K562 (cell line): ENCODE results near the gene MERTK. TPM values are rescaled to one million over a fixed set of nuclear protein-coding genes. Genes with fewer than 3 reads are reported as not detected.

Experiments used
- ATAC-seq: fragments of 200-7000 bp; cut with Tn5 transposase; 3 replicates; pipeline ENCODE4 v1.9.1; 2020; ENCODE audit warnings: moderate library complexity
- BruUV-seq: library from RNA; stranded (reverse); fragments of 400-500 nt; replicated peaks from 2 replicates; lab custom pipeline; 2021; lab: Mats Ljungman, UMichigan
- CTCF ChIA-PET: fragments of 300-600 bp; formaldehyde crosslinking; extraction: SDS; loops from one replicate; lab custom pipeline; 2021; ENCODE audit warnings: low intra/inter-chr PET ratio; lab: Yijun Ruan, JAX
- POLR2A ChIA-PET: fragments of 300-600, 350-650 bp; sonication (Branson Sonifier 250); formaldehyde crosslinking; extraction: SDS; loops from one replicate; lab custom pipeline; 2021; ENCODE audit warnings: antibody characterized with exemption, inconsistent platforms; lab: Yijun Ruan, JAX
- DNase-seq, 4 experiments: peaks; one replicate each; pipeline versions ENCODE4 v3.0.0 to v3.0.0-alpha.2; 2011 to 2018; ENCODE audit warnings: low spot score in 3 of 4, mixed read lengths in 3 of 4; ENCODE audit errors: extremely low read depth in 1 of 4
- FAIRE-seq: peaks from 2 replicates; lab custom pipeline; 2011; peaks lifted over from hg19 to GRCh38; lab: Jason Lieb, UNC
- H2AFZ ChIP-seq: 2 replicates; pipeline ENCODE4 v1.6.0; 2011; ENCODE audit warnings: low read depth, low read length, control low read depth, inconsistent platforms
- H3K27ac ChIP-seq: fragments of 200-600 bp; 3 replicates; pipeline ENCODE4 v1.8.0; 2011; ENCODE audit warnings: low read depth, mild to moderate bottlenecking, control low read depth, inconsistent platforms, low read length, moderate library complexity, mixed read lengths; ENCODE audit errors: extremely low read depth
- H3K27me3 ChIP-seq, 2 experiments: fragments of 300-600 bp in 1 of 2; 2 replicates in 1 of 2; 3 replicates in 1 of 2; pipeline versions ENCODE4 v1.6.0 to v1.8.0; 2011; ENCODE audit warnings: inconsistent platforms in 2 of 2, low read length in 2 of 2, mild to moderate bottlenecking in 1 of 2, mixed read lengths in 1 of 2, moderate library complexity in 1 of 2; ENCODE audit not compliant: control insufficient read depth in 2 of 2, insufficient read depth in 2 of 2
- H3K36me3 ChIP-seq: fragments of 300-600 bp; 3 replicates; pipeline ENCODE4 v1.8.0; 2011; ENCODE audit warnings: mild to moderate bottlenecking, low read length, inconsistent platforms; ENCODE audit not compliant: control insufficient read depth, insufficient read depth
- H3K4me1 ChIP-seq, 2 experiments: fragments of 200-600 bp in 1 of 2; replicated peaks in 1 of 2; 2 replicates in 1 of 2; 3 replicates in 1 of 2; pipeline versions ENCODE4 v1.5.1 to v1.8.0; 2011; ENCODE audit warnings: inconsistent platforms in 2 of 2, low read length in 2 of 2, mild to moderate bottlenecking in 1 of 2, mixed read lengths in 1 of 2, moderate library complexity in 1 of 2; ENCODE audit not compliant: control insufficient read depth in 2 of 2, insufficient read depth in 2 of 2
- H3K4me2 ChIP-seq: 2 replicates; pipeline ENCODE4 v1.6.1; 2011; ENCODE audit warnings: low read length, control low read depth, inconsistent platforms, mixed read lengths; ENCODE audit not compliant: insufficient read depth
- H3K4me3 ChIP-seq: fragments of 200-600 bp; sonication (generic), shearing (Covaris generic); 2 replicates; pipeline ENCODE4 v1.5.1; 2016; ENCODE audit warnings: control low read depth, inconsistent platforms
- H3K79me2 ChIP-seq: fragments of 200-600 bp; 3 replicates; pipeline ENCODE4 v1.8.0; 2011; ENCODE audit warnings: low read length, inconsistent platforms; ENCODE audit not compliant: control insufficient read depth, insufficient read depth
- H3K9ac ChIP-seq, 2 experiments: 2 replicates each; pipeline versions ENCODE4 v1.6.0 to v1.6.1; 2011; ENCODE audit warnings: low read depth in 2 of 2, low read length in 2 of 2, control low read depth in 1 of 2, inconsistent platforms in 1 of 2, mild to moderate bottlenecking in 1 of 2, mixed read lengths in 1 of 2; ENCODE audit not compliant: insufficient read depth in 1 of 2
- H3K9me1 ChIP-seq: one replicate; pipeline ENCODE4 v1.6.0; 2011; ENCODE audit warnings: inconsistent platforms, mild to moderate bottlenecking, low read length, moderate library complexity; ENCODE audit not compliant: control insufficient read depth, insufficient read depth
- H3K9me3 ChIP-seq: replicated peaks from 2 replicates; pipeline ENCODE4 v1.5.1; 2011; ENCODE audit warnings: low read depth, low read length, inconsistent platforms; ENCODE audit not compliant: control insufficient read depth, insufficient read depth
- H4K20me1 ChIP-seq: replicated peaks from 2 replicates; pipeline ENCODE4 v1.6.1; 2011; ENCODE audit warnings: low read length, inconsistent platforms, mixed read lengths; ENCODE audit not compliant: control insufficient read depth, insufficient read depth
- RAD21 ChIP-seq, 2 experiments: fragments of 250-450 bp in 1 of 2; fragments of 450-650 bp in 1 of 2; sonication (Bioruptor Pico) in 1 of 2; formaldehyde crosslinking in 1 of 2; IDR thresholded peaks in 1 of 2; conservative IDR thresholded peaks in 1 of 2; 2 replicates each; pipeline versions ENCODE4 v1.4.0 to v1.8.0; 2020 to 2022; ENCODE audit warnings: mild to moderate bottlenecking in 2 of 2, moderate library complexity in 1 of 2
- SMC3 ChIP-seq: conservative IDR thresholded peaks from 2 replicates; pipeline ENCODE4 v1.6.1; 2011; ENCODE audit warnings: low read depth, low read length, improper control_type of control experiment; ENCODE audit not compliant: insufficient read depth
- THRAP3 ChIP-seq: fragments of 450-650 bp; IDR thresholded peaks from 2 replicates; pipeline ENCODE4 v1.6.1; 2016; ENCODE audit warnings: mild to moderate bottlenecking, inconsistent platforms, borderline replicate concordance
- U2AF1 ChIP-seq: fragments of 200-400 bp; formaldehyde crosslinking; optimal IDR thresholded peaks from 2 replicates; pipeline ENCODE3; 2017; ENCODE audit warnings: mild to moderate bottlenecking, low read depth, low read length, moderate library complexity
- ZNF12 ChIP-seq: sonication (generic); formaldehyde crosslinking; IDR thresholded peaks from 2 replicates; pipeline ENCODE4 v1.4.0; 2020; ENCODE audit warnings: mild to moderate bottlenecking, missing genetic modification reagents
- ZNF780A ChIP-seq: fragments of 250-450 bp; sonication (Bioruptor Pico); IDR thresholded peaks from 2 replicates; pipeline ENCODE4 v1.5.0; 2021; ENCODE audit warnings: mild to moderate bottlenecking
- whole genome bisulfite sequencing: fragments of 100-300 bp; shearing (Covaris generic); methylation state at CpG from one replicate; pipeline ENCODE4 v1.1.6; 2016; ENCODE audit warnings: low coverage, mixed read lengths; ENCODE audit not compliant: insufficient coverage; ENCODE audit errors: missing lambda C conversion rate; 5-methylcytosine and 5-hydroxymethylcytosine counted together
- in situ Hi-C: fragments of 300-500 bp; cut with MboI; formaldehyde crosslinking; loops from 4 replicates; pipeline ENCODE4 v1.15.0; 2018; ENCODE audit warnings: inconsistent platforms, mixed read lengths
- intact Hi-C: fragments of 100-400 bp; cut with micrococcal nuclease; formaldehyde crosslinking; loops from 2 replicates; pipeline ENCODE4 v1.14.2; 2022
- polyA plus RNA-seq, 8 experiments: library from polyadenylated mRNA; depleted of rRNA in 4 of 8; stranded (reverse) in 5 of 8; unstranded in 3 of 8; fragments of >200 nt; fragmentation: Nextera tagmentation in 2 of 8; fragmentation: Illumina TruSeq in 1 of 8; extraction: Ambion mirVana in 2 of 8; extraction: Trizol in 1 of 8; gene quantifications; 2 replicates each; pipeline versions ENCODE4 v1.2.1 to v1.2.3, GENCODE V29; 2011 to 2014; ENCODE audit warnings: inconsistent platforms in 1 of 8, missing spikeins in 1 of 8
- total RNA-seq, 7 experiments: library from RNA; depleted of rRNA in 6 of 7; stranded (reverse); fragments of >200 nt in 6 of 7; fragmentation: Illumina TruSeq in 2 of 7; extraction: Trizol in 2 of 7; gene quantifications; 2 replicates each; pipeline versions ENCODE4 v1.2.1 to v1.2.3, GENCODE V29; 2011 to 2021; ENCODE audit warnings: low replicate concordance in 1 of 7
- TF ChIP-seq, protein P1 (sequence below): IDR thresholded peaks from 2 replicates; pipeline ENCODE4 v1.6.1; 2011; ENCODE audit warnings: borderline replicate concordance, low read depth, mild to moderate bottlenecking, moderate library complexity, low read length; ENCODE audit not compliant: insufficient read depth, poor library complexity, severe bottlenecking
- TF ChIP-seq, protein P2 (sequence below): sonication (generic); formaldehyde crosslinking; IDR thresholded peaks from 2 replicates; pipeline ENCODE4 v1.8.1; 2023; ENCODE audit warnings: mild to moderate bottlenecking, missing genetic modification reagents
- TF ChIP-seq, protein P3 (sequence below): fragments of 250-450 bp; sonication (Bioruptor Pico); IDR thresholded peaks from 2 replicates; pipeline ENCODE4 v1.8.0; 2021; ENCODE audit warnings: borderline replicate concordance, mild to moderate bottlenecking, moderate library complexity; ENCODE audit not compliant: poor library complexity, severe bottlenecking
- TF ChIP-seq, protein P4 (sequence below), 3 experiments: IDR thresholded peaks in 2 of 3; conservative IDR thresholded peaks in 1 of 3; 2 replicates each; pipeline ENCODE4 v1.5.1; 2011 to 2012; ENCODE audit warnings: low read length in 3 of 3, mild to moderate bottlenecking in 3 of 3, control low read depth in 2 of 3, improper control_type of control experiment in 1 of 3, inconsistent platforms in 1 of 3, low read depth in 1 of 3, mixed read lengths in 1 of 3, moderate library complexity in 1 of 3; ENCODE audit not compliant: insufficient read depth in 2 of 3

MERTK gene
- total and polyA plus RNA-seq, 9 of the 15 experiments (the other 6 are each of a cell fraction or from before 2014, with no cell fraction given), result 0.23 to 1.6 (median 0.74) TPM

DNA sequence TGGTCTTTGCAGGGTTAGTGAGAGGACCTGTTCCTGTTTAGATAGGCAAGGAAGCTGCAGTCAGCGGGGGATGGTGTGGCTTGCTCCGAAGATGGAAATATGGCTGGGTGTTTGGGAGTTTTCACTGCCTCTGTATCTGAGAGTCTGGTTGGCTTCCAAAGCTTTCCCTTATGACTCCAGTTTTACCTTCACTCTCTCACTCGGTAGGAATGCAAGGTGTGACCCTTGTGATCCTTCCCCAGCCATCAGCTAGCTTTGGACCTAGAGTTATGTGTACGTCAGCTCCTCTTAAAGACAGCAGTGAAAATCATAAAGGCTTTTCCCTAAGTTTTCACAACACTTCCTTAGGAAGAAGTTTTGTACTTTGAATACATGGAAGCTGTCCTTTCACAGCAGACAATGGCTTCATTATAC, 121.2 kb downstream of the MERTK start (continued):
- TF ChIP-seq, protein P1, sequence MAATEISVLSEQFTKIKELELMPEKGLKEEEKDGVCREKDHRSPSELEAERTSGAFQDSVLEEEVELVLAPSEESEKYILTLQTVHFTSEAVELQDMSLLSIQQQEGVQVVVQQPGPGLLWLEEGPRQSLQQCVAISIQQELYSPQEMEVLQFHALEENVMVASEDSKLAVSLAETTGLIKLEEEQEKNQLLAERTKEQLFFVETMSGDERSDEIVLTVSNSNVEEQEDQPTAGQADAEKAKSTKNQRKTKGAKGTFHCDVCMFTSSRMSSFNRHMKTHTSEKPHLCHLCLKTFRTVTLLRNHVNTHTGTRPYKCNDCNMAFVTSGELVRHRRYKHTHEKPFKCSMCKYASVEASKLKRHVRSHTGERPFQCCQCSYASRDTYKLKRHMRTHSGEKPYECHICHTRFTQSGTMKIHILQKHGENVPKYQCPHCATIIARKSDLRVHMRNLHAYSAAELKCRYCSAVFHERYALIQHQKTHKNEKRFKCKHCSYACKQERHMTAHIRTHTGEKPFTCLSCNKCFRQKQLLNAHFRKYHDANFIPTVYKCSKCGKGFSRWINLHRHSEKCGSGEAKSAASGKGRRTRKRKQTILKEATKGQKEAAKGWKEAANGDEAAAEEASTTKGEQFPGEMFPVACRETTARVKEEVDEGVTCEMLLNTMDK, result no peak
- TF ChIP-seq, protein P2, sequence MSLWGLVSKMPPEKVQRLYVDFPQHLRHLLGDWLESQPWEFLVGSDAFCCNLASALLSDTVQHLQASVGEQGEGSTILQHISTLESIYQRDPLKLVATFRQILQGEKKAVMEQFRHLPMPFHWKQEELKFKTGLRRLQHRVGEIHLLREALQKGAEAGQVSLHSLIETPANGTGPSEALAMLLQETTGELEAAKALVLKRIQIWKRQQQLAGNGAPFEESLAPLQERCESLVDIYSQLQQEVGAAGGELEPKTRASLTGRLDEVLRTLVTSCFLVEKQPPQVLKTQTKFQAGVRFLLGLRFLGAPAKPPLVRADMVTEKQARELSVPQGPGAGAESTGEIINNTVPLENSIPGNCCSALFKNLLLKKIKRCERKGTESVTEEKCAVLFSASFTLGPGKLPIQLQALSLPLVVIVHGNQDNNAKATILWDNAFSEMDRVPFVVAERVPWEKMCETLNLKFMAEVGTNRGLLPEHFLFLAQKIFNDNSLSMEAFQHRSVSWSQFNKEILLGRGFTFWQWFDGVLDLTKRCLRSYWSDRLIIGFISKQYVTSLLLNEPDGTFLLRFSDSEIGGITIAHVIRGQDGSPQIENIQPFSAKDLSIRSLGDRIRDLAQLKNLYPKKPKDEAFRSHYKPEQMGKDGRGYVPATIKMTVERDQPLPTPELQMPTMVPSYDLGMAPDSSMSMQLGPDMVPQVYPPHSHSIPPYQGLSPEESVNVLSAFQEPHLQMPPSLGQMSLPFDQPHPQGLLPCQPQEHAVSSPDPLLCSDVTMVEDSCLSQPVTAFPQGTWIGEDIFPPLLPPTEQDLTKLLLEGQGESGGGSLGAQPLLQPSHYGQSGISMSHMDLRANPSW (CRISPR knock-in tag), result no peak
- TF ChIP-seq THRAP3, result no peak
- no peak for TF ChIP-seq ZNF12 (CRISPR knock-in tag)

DNA sequence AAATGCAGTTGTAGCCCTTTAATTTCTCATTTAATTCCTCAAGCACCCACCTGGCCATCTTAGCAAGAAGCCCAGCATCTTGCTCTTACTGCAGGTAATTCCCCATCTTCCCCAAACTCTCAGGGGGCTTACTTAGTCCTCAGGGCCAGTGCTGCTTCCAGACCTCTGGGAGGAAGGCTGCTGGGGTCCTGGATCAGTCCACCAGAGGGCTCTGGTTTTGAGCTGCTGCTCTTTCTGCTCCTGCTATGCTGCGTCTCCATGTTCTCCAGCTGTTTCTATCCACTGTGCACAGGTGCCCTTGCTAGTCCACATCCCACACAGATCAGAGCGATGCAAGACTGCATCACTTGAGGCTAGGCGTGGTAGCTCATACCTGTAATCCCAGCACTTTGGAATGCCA, 122.2 kb downstream of the MERTK start:
- ChIA-PET CTCF (no interaction called here), POLR2A (interaction anchor here (0.6 to 1.4 kb wide), 2 partner anchors 10 to 20 kb away, joined by 3 to 4 read pairs; no protein-coding TSS in a partner anchor)
- Histone ChIP-seq H3K79me2 (no peaks in the 10 kb centered on the region), H3K9ac (no peak overlapping the region), H3K27ac (no peak overlapping the region), H3K27me3 (no peaks in the 10 kb centered on the region; a peak in 1 of 5 replicates), H2AFZ (no peak overlapping the region), H3K4me2 (no peak overlapping the region), H3K9me3 (no peaks in the 10 kb centered on the region), H3K9me1 (no peaks in the 10 kb centered on the region), H3K36me3 (no peaks in the 10 kb centered on the region), H3K4me1 (peaks cover 13 to 23% of the 10 kb centered on the region in 2 experiments; a peak in 4 of 5 replicates), H3K4me3 (no peak overlapping the region), H4K20me1 (no peaks in the 10 kb centered on the region)
- intact Hi-C loops, result no loop called here
- in situ Hi-C loops, result no loop called here
- FAIRE-seq, result no peak
- ATAC-seq, result peak; percentile 84
- peak in 2 of 4 experiments; percentile 29 to 41 for DNase-seq
- no TSS peak for BruUV-seq
- WGBS, result 18% methylated on average over 3 of the region's 3 CpGs
- TF ChIP-seq RAD21 (CRISPR knock-in tag; conservative IDR thresholded peaks at IDR 0.05 in 1 of 2, IDR thresholded peaks at IDR 0.05 in 1 of 2) (peak in 1 of 2 experiments; percentile 42; a peak in 2 of 4 replicates), SMC3 (peak; percentile 28; the same call in 1 of the 2 replicates), ZNF780A (CRISPR knock-in tag) (no peak), U2AF1 (no peak)
- TF ChIP-seq, protein P3, sequence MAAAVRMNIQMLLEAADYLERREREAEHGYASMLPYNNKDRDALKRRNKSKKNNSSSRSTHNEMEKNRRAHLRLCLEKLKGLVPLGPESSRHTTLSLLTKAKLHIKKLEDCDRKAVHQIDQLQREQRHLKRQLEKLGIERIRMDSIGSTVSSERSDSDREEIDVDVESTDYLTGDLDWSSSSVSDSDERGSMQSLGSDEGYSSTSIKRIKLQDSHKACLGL (CRISPR knock-in tag), result no peak
- TF ChIP-seq, protein P4, sequence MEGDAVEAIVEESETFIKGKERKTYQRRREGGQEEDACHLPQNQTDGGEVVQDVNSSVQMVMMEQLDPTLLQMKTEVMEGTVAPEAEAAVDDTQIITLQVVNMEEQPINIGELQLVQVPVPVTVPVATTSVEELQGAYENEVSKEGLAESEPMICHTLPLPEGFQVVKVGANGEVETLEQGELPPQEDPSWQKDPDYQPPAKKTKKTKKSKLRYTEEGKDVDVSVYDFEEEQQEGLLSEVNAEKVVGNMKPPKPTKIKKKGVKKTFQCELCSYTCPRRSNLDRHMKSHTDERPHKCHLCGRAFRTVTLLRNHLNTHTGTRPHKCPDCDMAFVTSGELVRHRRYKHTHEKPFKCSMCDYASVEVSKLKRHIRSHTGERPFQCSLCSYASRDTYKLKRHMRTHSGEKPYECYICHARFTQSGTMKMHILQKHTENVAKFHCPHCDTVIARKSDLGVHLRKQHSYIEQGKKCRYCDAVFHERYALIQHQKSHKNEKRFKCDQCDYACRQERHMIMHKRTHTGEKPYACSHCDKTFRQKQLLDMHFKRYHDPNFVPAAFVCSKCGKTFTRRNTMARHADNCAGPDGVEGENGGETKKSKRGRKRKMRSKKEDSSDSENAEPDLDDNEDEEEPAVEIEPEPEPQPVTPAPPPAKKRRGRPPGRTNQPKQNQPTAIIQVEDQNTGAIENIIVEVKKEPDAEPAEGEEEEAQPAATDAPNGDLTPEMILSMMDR (IDR thresholded peaks at IDR 0.05 in 2 of 3, conservative IDR thresholded peaks at IDR 0.05 in 1 of 3; ENCODE audit: insufficient read depth in 2 of 3, low read depth in 1 of 3, low read length in 3 of 3), result peak; percentile 39 to 53 (median 43)
